ENCODE measurements around the gene RIN3. TPM values are rescaled to one million over a fixed set of nuclear protein-coding genes. Genes with fewer than 3 reads are reported as not detected.

Gene RIN3
- total and polyA plus RNA-seq, 10 of the 15 experiments (the other 5 are each of a cell fraction or from before 2014, with no cell fraction given) = 0.91 to 23.3 (median 6.3) TPM

DNA sequence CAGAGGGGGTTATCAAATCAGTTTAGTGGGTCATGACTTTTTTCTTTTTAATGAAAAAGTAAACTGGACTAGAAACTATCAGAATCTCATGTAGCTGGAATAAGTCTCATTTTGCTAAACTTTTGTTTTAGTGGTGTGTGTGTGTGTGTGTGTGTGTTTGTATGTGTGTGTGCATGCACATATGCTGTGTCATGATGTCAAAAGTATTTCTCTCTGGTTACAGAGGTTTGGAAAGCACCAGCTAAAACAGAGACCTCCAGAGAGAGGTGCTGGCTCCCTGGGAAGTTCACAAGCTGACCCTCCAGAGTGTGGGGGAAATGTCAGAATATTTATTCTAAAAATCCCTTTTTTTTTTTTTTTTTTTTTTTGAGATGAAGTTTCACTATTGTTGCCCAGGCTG, 120.1 kb downstream of the RIN3 start:
- SMC1A ChIA-PET (ENCODE audit: uncharacterized antibody, unreplicated experiment) = interaction anchor here (0.7 to 4.9 kb wide), 9 partner anchors 12 to 57 kb away, joined by 3 to 30 read pairs (median 6); no protein-coding TSS in a partner anchor
- no peak overlapping the region for H3K9ac ChIP-seq (ENCODE audit: control insufficient read depth, insufficient read depth, low read length)
- no peak overlapping the region for H3K27ac ChIP-seq (ENCODE audit: control insufficient read depth, insufficient read depth)
- no peaks in the 10 kb centered on the region for H4K20me1 ChIP-seq (ENCODE audit: control insufficient read depth, insufficient read depth)
- RAD21 ChIA-PET (ENCODE audit: unreplicated experiment) = interaction anchor here (0.7 to 4.2 kb wide), 7 partner anchors 18 to 243 kb away, joined by 3 to 25 read pairs (median 4); no protein-coding TSS in a partner anchor
- H3K36me3 ChIP-seq (ENCODE audit: control insufficient read depth in 2 of 2, insufficient read depth in 2 of 2, low read length in 1 of 2) = no peaks in the 10 kb centered on the region
- no peak overlapping the region for H3K4me2 ChIP-seq (ENCODE audit: control insufficient read depth, insufficient read depth)
- in situ Hi-C loops (cut with MboI) (no loop called here), intact Hi-C loops (cut with micrococcal nuclease; ENCODE audit: unreplicated experiment) (no loop called here)
- H3K4me3 ChIP-seq = no peak overlapping the region
- H3K9me3 ChIP-seq (replicated peaks; ENCODE audit: control insufficient read depth, insufficient read depth, low read length) = no peaks in the 10 kb centered on the region; the same call in 2 of the 3 replicates
- CTCF ChIA-PET = interaction anchor here (0.6 to 1.4 kb wide), 9 partner anchors 9 to 600 kb away, joined by 3 to 8 read pairs (median 3); no protein-coding TSS in a partner anchor
- FAIRE-seq (peak; percentile 68), ATAC-seq (peak; percentile 79), DNase-seq (ENCODE audit: low read depth, low spot score) (no peak)
- TF ChIP-seq, protein P1, sequence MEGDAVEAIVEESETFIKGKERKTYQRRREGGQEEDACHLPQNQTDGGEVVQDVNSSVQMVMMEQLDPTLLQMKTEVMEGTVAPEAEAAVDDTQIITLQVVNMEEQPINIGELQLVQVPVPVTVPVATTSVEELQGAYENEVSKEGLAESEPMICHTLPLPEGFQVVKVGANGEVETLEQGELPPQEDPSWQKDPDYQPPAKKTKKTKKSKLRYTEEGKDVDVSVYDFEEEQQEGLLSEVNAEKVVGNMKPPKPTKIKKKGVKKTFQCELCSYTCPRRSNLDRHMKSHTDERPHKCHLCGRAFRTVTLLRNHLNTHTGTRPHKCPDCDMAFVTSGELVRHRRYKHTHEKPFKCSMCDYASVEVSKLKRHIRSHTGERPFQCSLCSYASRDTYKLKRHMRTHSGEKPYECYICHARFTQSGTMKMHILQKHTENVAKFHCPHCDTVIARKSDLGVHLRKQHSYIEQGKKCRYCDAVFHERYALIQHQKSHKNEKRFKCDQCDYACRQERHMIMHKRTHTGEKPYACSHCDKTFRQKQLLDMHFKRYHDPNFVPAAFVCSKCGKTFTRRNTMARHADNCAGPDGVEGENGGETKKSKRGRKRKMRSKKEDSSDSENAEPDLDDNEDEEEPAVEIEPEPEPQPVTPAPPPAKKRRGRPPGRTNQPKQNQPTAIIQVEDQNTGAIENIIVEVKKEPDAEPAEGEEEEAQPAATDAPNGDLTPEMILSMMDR (IDR thresholded peaks at IDR 0.05 in 2 of 3, conservative IDR thresholded peaks at IDR 0.05 in 1 of 3; ENCODE audit: control insufficient read depth in 2 of 3, extremely low read depth in 1 of 3, insufficient read depth in 1 of 3, low read depth in 3 of 3, low read length in 3 of 3) = peak in 1 of 3 experiments; percentile 8; a peak in 1 of 6 replicates
- TF ChIP-seq NR2F1 (conservative IDR thresholded peaks at IDR 0.05) (0 out of 2 replicates have a peak, but pooled peaks have one; percentile 15), RELB (IDR thresholded peaks at IDR 0.05; ENCODE audit: low read depth) (0 out of 2 replicates have a peak, but pooled peaks have one; percentile 48), BHLHE40 (IDR thresholded peaks at IDR 0.05; ENCODE audit: borderline replicate concordance in 1 of 2, low read depth in 2 of 2, low read length in 1 of 2) (peak in 1 of 2 experiments; percentile 8; a peak in 1 of 4 replicates), BACH1 (IDR thresholded peaks at IDR 0.05; ENCODE audit: borderline replicate concordance) (peak; percentile 47; the same call in 1 of the 2 replicates), TCF12 (IDR thresholded peaks at IDR 0.05; ENCODE audit: low read depth, low read length) (no peak), YY1 (IDR thresholded peaks at IDR 0.05; ENCODE audit: low read depth, low read length) (no peak), RUNX3 (IDR thresholded peaks at IDR 0.05; ENCODE audit: low read length) (peak; percentile 31; the same call in 1 of the 2 replicates), CBX5 (IDR thresholded peaks at IDR 0.05; ENCODE audit: low read depth) (no peak), RAD21 (IDR thresholded peaks at IDR 0.05; ENCODE audit: insufficient read depth, low read depth, low read length) (no peak), CREM (IDR thresholded peaks at IDR 0.05; ENCODE audit: low read depth) (0 out of 2 replicates have a peak, but pooled peaks have one; percentile 16), USF2 (IDR thresholded peaks at IDR 0.05; ENCODE audit: borderline replicate concordance, low read depth, low read length) (no peak), IKZF2 (IDR thresholded peaks at IDR 0.05) (0 out of 4 replicates have a peak, but pooled peaks of 1 of the 2 experiments have one; percentile 37), RBBP5 (conservative IDR thresholded peaks at IDR 0.05) (no peak)
- TF ChIP-seq, protein P2, sequence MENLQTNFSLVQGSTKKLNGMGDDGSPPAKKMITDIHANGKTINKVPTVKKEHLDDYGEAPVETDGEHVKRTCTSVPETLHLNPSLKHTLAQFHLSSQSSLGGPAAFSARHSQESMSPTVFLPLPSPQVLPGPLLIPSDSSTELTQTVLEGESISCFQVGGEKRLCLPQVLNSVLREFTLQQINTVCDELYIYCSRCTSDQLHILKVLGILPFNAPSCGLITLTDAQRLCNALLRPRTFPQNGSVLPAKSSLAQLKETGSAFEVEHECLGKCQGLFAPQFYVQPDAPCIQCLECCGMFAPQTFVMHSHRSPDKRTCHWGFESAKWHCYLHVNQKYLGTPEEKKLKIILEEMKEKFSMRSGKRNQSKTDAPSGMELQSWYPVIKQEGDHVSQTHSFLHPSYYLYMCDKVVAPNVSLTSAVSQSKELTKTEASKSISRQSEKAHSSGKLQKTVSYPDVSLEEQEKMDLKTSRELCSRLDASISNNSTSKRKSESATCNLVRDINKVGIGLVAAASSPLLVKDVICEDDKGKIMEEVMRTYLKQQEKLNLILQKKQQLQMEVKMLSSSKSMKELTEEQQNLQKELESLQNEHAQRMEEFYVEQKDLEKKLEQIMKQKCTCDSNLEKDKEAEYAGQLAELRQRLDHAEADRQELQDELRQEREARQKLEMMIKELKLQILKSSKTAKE (IDR thresholded peaks at IDR 0.05; ENCODE audit: low read depth, poor library complexity, severe bottlenecking) = no peak
- no peak overlapping the region for H2AFZ ChIP-seq (ENCODE audit: control insufficient read depth, low read depth, low read length)
- H3K27me3 ChIP-seq (replicated peaks in 1 of 2; ENCODE audit: control insufficient read depth in 2 of 2, insufficient read depth in 2 of 2, low read length in 1 of 2) = no peaks in the 10 kb centered on the region; a peak in 1 of 4 replicates
- H3K79me2 ChIP-seq (ENCODE audit: control insufficient read depth, insufficient read depth, low read length) = no peaks in the 10 kb centered on the region
- BruUV-seq (replicated peaks) = no TSS peak
- peaks cover 3% of the 10 kb centered on the region; the same call in 1 of the 2 replicates for H3K4me1 ChIP-seq (ENCODE audit: control insufficient read depth, insufficient read depth, low read length)
- POLR2A ChIA-PET = interaction anchor here (0.5 to 1.0 kb wide), 6 partner anchors 14 to 129 kb away, joined by 5 to 10 read pairs (median 6); no protein-coding TSS in a partner anchor
